GM18505 (cell line): ENCODE measurements around the gene ACADVL.
"Not testable (repeated sequence)": the region's sequence is repeated elsewhere in the genome, so short reads cannot be mapped to it uniquely, and the experiment has no call there.

Experiments
- ATAC-seq: cut with Tn5 transposase; IDR thresholded peaks from one replicate; pipeline ENCODE4 v1.9.1; 2021; ENCODE audit not compliant: unreplicated experiment
- POLR2A ChIP-seq: IDR thresholded peaks from 4 replicates; pipeline ENCODE4 v1.6.1; 2011; ENCODE audit warnings: borderline replicate concordance; ENCODE audit not compliant: insufficient read depth, insufficient read length; ENCODE audit errors: extremely low read depth

Gene ACADVL

DNA sequence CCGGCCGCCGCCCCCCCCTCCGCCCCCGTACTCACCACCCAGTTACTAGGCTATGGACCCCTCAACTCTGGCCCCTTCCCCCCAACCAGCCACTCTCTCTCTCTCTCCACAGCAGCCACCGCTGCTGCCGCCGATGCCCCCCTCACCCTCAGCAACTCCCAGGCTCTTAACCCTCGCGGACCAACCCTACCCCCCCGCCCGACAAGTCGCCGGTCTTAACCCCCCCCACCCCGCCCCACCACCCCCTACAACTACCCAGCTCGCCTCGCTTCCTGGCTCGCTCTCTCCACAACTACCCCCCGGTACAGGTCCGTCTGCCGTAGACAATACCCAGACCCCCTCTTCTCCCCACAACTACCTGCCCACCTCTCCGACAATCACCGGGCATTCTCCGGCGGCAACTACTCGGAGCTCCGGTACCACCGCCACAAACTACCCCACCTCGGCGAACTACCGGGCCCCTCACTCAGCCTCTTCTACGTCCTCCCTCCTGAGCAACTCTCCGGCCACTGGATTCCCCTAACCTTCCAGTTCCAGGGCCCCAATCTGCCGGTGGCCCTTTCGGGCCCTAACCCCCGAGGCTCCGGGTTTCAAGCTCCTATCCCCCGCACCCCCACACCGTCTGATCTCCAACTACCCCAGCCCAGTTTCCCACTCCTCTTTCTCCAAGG, 18.8 kb downstream of the ACADVL start:
- no peak for ATAC-seq
- no peak for TF ChIP-seq POLR2A

GRCh38 chr17:7239091-7240027, 19.6 kb downstream of the ACADVL start, which contains the start of gene PHF23:
PHF23 (minus strand) TSS chr17:7239457; CDS start chr17:7239279, 178 bp downstream.
- TF ChIP-seq POLR2A = peak; percentile 40
- ATAC-seq = peak; percentile 37

GRCh38 chr17:7240375-7240774, 20.6 kb downstream of the ACADVL start:
- no peak for TF ChIP-seq POLR2A
- ATAC-seq = no peak

- no peak for TF ChIP-seq POLR2A
- no peak for ATAC-seq
Measured at GRCh38 chr17:7241090-7241733, 21.5 kb downstream of the ACADVL start.

GRCh38 chr17:7241783-7242716, 22.3 kb downstream of the ACADVL start, which contains the start of gene GABARAP:
GABARAP (minus strand) TSS chr17:7242449; CDS start chr17:7242330, 119 bp downstream.
- peak; percentile 37 for ATAC-seq
- TF ChIP-seq POLR2A = peak; percentile 46

DNA sequence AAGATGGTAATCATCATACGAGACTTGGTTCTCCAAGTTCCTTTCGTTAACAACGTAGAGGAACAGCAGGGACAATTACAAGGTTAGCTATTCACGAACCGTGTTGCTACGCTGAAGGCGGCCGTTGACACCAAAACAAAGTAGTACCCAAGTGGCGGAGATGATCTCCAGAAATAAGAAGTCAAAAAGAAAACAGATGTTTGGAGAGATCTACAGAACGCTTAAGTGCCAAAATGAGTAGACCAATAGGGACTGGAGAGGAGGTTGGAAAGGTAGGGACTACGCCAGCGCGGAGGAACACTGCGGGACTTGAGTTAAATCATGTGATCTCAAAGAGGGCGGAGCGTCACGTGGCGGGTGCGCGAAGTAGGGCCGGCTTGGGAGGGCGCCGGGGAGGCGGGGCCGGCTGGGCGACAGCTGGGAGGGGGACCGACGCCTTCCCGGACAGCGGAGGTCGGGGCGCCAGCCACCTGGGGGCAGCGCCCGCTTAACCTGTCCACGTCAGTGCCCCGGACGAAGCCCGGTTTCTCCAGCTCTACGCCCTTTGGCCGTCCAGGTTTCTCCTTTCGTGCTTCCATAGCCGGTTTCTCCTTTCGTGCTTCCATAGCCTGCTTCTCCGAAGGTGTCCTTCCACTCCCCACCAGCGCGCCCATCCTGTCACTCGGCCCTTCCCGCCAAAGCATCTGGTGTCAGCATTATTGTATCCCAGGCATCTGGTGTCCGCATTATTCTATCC, 23.1 kb downstream of the ACADVL start:
- peak; percentile 39 for ATAC-seq
- peak; percentile 64 for TF ChIP-seq POLR2A

- no peak for ATAC-seq
- TF ChIP-seq POLR2A = no peak
Measured at GRCh38 chr17:7243453-7243729, 23.7 kb downstream of the ACADVL start.

- not testable (repeated sequence) for ATAC-seq
Measured at GRCh38 chr17:7243838-7244237, 24.1 kb downstream of the ACADVL start.

DNA sequence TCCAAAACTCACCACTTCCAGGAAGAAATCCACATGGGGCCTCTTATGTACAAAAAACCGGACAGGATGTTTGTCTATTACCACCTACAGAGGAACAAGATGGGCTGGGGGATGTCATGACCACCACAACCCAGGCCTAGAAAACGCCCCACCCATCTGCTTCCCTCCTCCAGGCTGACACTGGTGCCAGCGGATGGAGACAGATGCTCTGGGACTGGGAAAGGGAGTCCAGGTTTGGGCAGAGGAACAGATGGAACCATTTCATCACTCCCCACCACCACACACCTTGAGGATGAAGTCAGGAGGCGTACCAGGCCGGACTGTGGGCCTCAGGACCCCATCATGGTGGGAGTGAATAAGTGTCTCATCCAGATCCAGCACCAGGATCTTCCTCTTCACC, 27.0 kb downstream of the ACADVL start:
- no peak for TF ChIP-seq POLR2A
- no peak for ATAC-seq

GRCh38 chr17:7248796-7249195, 29.1 kb downstream of the ACADVL start:
- no peak for TF ChIP-seq POLR2A
- ATAC-seq = no peak

DNA sequence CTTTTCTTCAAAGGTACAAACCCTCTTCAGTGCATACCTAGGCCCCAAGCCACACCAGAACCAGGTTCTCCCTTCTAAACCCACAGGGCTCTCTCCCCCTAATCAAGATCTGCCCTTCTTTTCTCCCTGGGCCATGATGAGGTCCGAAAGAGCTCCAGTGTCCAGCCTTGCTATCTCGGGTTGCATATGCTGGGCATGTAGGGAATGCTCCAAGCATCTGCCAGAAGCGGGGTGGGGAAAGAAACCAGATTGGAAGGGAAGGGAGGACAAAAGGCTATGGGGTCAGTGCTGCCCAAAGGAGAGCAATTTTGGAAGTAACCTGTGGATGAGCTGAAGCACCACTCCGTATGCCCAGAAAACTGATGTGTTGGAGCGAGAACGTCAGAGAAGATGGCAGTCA, 29.5 kb downstream of the ACADVL start:
- no peak for ATAC-seq

DNA sequence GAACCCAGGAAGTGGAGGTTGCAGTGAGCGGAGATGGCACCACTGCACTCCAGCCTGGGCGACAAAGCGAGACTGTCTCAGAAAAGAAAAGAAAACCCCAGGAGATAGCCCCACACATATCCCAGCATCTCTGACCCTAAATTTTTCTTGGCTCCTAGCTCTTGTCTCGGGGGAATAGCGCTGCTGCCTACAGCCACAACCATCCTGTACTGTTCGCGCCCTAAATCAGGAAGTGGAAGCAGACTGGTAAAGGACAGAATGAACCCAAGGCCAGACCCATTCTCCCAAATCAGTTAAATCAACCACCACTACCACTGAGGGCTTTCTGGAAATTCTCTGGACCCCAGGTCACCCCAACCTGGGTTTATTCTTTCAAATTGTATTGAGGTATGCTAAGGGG, 30.1 kb downstream of the ACADVL start:
- no peak for ATAC-seq
- no peak for TF ChIP-seq POLR2A

More for the DNA sequence above, 29.5 kb downstream of the ACADVL start:
- no peak for TF ChIP-seq POLR2A
